HCT116 (cell line): ENCODE data around the gene TRPV2. TPM values are rescaled to one million over a fixed set of nuclear protein-coding genes. Genes with fewer than 3 reads are reported as not detected.

Source experiments
- ATAC-seq: fragments of 200-7000 bp; cut with Tn5 transposase; 2 replicates; pipeline ENCODE4 v1.9.1; 2020; ENCODE audit warnings: mild to moderate bottlenecking, moderate library complexity
- Bru-seq: library from RNA; stranded (reverse); fragments of 400-500 nt; gene quantifications from one replicate; lab custom pipeline; 2021; lab: Mats Ljungman, UMichigan
- BruChase-seq, 2 experiments: library from RNA; stranded (reverse); fragments of 400-500 nt; gene quantifications; one replicate each; lab custom pipeline; 2021; lab: Mats Ljungman, UMichigan
- BruUV-seq: library from RNA; stranded (reverse); fragments of 400-500 nt; replicated peaks from 2 replicates; lab custom pipeline; 2021; lab: Mats Ljungman, UMichigan
- CTCF ChIA-PET: fragments of 300-600 bp; sonication (Branson Sonifier 250); formaldehyde crosslinking; loops from one replicate; lab custom pipeline; 2021; ENCODE audit warnings: antibody characterized with exemption; lab: Charles Lee
- POLR2A ChIA-PET: fragments of 300-600, 350-600 bp; sonication (Branson Sonifier 250); formaldehyde crosslinking; loops from one replicate; lab custom pipeline; 2021; ENCODE audit warnings: antibody characterized with exemption; lab: Charles Lee
- RAD21 ChIA-PET, 2 experiments: fragments of 300-600 bp; sonication (Branson Sonifier 250); formaldehyde crosslinking; loops; one replicate each; lab custom pipeline; 2023; ENCODE audit warnings: low total read pairs in 2 of 2; ENCODE audit not compliant: uncharacterized antibody in 2 of 2, unreplicated experiment in 2 of 2, low non-redundant PET in 1 of 2; lab: Charles Lee
- DNase-seq: peaks from one replicate; pipeline ENCODE4 v3.0.0-alpha.2; 2010; ENCODE audit warnings: low read depth, low spot score
- H2AFZ ChIP-seq: fragments of 200-600 bp; shearing (Covaris generic), sonication (generic); 2 replicates; pipeline ENCODE4 v1.6.1; 2017; ENCODE audit warnings: low read depth, mixed run types, mixed read lengths, antibody characterized with exemption, low read length; ENCODE audit not compliant: poor library complexity, severe bottlenecking
- H3K27ac ChIP-seq: 2 replicates; pipeline ENCODE4 v1.5.1; 2012; ENCODE audit warnings: low read depth, low read length
- H3K27me3 ChIP-seq: fragments of 200-600 bp; sonication (generic); 2 replicates; pipeline ENCODE4 v1.6.1; 2016; ENCODE audit warnings: mixed run types, low read length, mixed read lengths; ENCODE audit not compliant: insufficient read depth
- H3K36me3 ChIP-seq, 2 experiments: fragments of 200-500 bp in 1 of 2; fragments of 200-600 bp in 1 of 2; sonication (Bioruptor generic) in 1 of 2; sonication (generic) in 1 of 2; 2 replicates each; pipeline versions ENCODE4 v1.5.1 to v1.6.1; 2014 to 2016; ENCODE audit warnings: low read length in 2 of 2, inconsistent platforms in 1 of 2, mixed read lengths in 1 of 2, mixed run types in 1 of 2; ENCODE audit not compliant: insufficient read depth in 2 of 2, control insufficient read depth in 1 of 2
- H3K4me1 ChIP-seq, 2 experiments: fragments of 200-600 bp in 1 of 2; sonication (generic) in 1 of 2; 2 replicates each; pipeline versions ENCODE4 v1.5.1 to v1.6.1; 2012 to 2017; ENCODE audit warnings: low read length in 2 of 2, inconsistent platforms in 1 of 2, mild to moderate bottlenecking in 1 of 2, mixed read lengths in 1 of 2, mixed run types in 1 of 2, moderate library complexity in 1 of 2; ENCODE audit not compliant: insufficient read depth in 2 of 2, control insufficient read depth in 1 of 2
- H3K4me2 ChIP-seq: fragments of 200-600 bp; sonication (generic); 2 replicates; pipeline ENCODE4 v1.6.1; 2017; ENCODE audit warnings: mixed run types, low read length, mixed read lengths
- H3K4me3 ChIP-seq, 2 experiments: fragments of 200-600 bp in 1 of 2; sonication (generic) in 1 of 2; replicated peaks in 1 of 2; 2 replicates each; pipeline ENCODE4 v1.5.1; 2011 to 2016; ENCODE audit warnings: low read length in 2 of 2, control low read depth in 1 of 2, low read depth in 1 of 2, mild to moderate bottlenecking in 1 of 2, mixed read lengths in 1 of 2, mixed run types in 1 of 2
- H3K79me2 ChIP-seq: fragments of 200-600 bp; sonication (generic); 2 replicates; pipeline ENCODE4 v1.6.1; 2017; ENCODE audit warnings: mild to moderate bottlenecking, mixed run types, low read length, moderate library complexity, mixed read lengths; ENCODE audit not compliant: insufficient read depth
- H3K9ac ChIP-seq: fragments of 200-600 bp; sonication (generic); 2 replicates; pipeline ENCODE4 v1.6.1; 2016; ENCODE audit warnings: low read length, mixed read lengths
- H3K9me2 ChIP-seq: fragments of 200-600 bp; sonication (generic), shearing (Covaris generic); 2 replicates; pipeline ENCODE4 v1.6.1; 2017; ENCODE audit warnings: mixed run types, mild to moderate bottlenecking, moderate library complexity; ENCODE audit not compliant: insufficient read depth
- H3K9me3 ChIP-seq, 2 experiments: fragments of 200-500 bp in 1 of 2; fragments of 200-600 bp in 1 of 2; sonication (Bioruptor generic) in 1 of 2; sonication (generic) in 1 of 2; 2 replicates each; pipeline ENCODE4 v1.6.1; 2014 to 2017; ENCODE audit warnings: low read length in 2 of 2, mixed read lengths in 2 of 2, inconsistent platforms in 1 of 2, low read depth in 1 of 2, mild to moderate bottlenecking in 1 of 2, mixed run types in 1 of 2, moderate library complexity in 1 of 2; ENCODE audit not compliant: control insufficient read depth in 1 of 2, insufficient read depth in 1 of 2
- H4K20me1 ChIP-seq: fragments of 200-600 bp; sonication (generic), shearing (Covaris generic); 2 replicates; pipeline ENCODE4 v1.6.1; 2017; ENCODE audit warnings: mixed run types, mild to moderate bottlenecking, moderate library complexity; ENCODE audit not compliant: insufficient read depth
- ATF3 ChIP-seq: IDR thresholded peaks from 2 replicates; pipeline ENCODE4 v1.6.1; 2012
- CBX3 ChIP-seq: IDR thresholded peaks from 2 replicates; pipeline ENCODE4 v1.6.1; 2012; ENCODE audit warnings: low read depth
- EGR1 ChIP-seq: IDR thresholded peaks from 2 replicates; pipeline ENCODE4 v1.6.1; 2012; ENCODE audit warnings: low read depth
- EZH2 ChIP-seq: fragments of 200-600 bp; sonication (generic); IDR thresholded peaks from 2 replicates; pipeline ENCODE4 v1.6.1; 2017; ENCODE audit warnings: antibody characterized with exemption, mixed run types
- FOSL1 ChIP-seq: IDR thresholded peaks from 2 replicates; pipeline ENCODE4 v1.6.1; 2012; ENCODE audit warnings: low read depth
- JUND ChIP-seq: IDR thresholded peaks from 2 replicates; pipeline ENCODE4 v1.6.1; 2012
- MAX ChIP-seq: IDR thresholded peaks from 2 replicates; pipeline ENCODE4 v1.6.1; 2012
- POLR2A ChIP-seq: IDR thresholded peaks from 2 replicates; pipeline ENCODE4 v1.7.0; 2011; ENCODE audit warnings: borderline replicate concordance; ENCODE audit not compliant: insufficient read depth, insufficient read length; ENCODE audit errors: extremely low read depth
- RAD21 ChIP-seq: IDR thresholded peaks from 2 replicates; pipeline ENCODE4 v1.6.1; 2012; ENCODE audit warnings: low read depth, mild to moderate bottlenecking
- REST ChIP-seq: IDR thresholded peaks from 2 replicates; pipeline ENCODE4 v1.6.1; 2012; ENCODE audit warnings: low read depth
- SIN3A ChIP-seq: IDR thresholded peaks from 2 replicates; pipeline ENCODE4 v1.6.1; 2012; ENCODE audit warnings: low read depth
- SP1 ChIP-seq: IDR thresholded peaks from 2 replicates; pipeline ENCODE4 v1.6.1; 2012; ENCODE audit warnings: low read depth
- SRF ChIP-seq: IDR thresholded peaks from 2 replicates; pipeline ENCODE4 v1.6.1; 2012; ENCODE audit warnings: low read depth
- ZFX ChIP-seq: fragments of 450-650 bp; IDR thresholded peaks from 2 replicates; pipeline ENCODE4 v1.6.1; 2017
- ZNF274 ChIP-seq: fragments of 200-500 bp; sonication (Bioruptor generic); IDR thresholded peaks from 2 replicates; pipeline ENCODE4 v1.6.1; 2014; ENCODE audit warnings: mild to moderate bottlenecking, low read depth, low read length, inconsistent platforms
- intact Hi-C: fragments of 100-400 bp; cut with micrococcal nuclease; formaldehyde crosslinking; loops from 2 replicates; pipeline ENCODE4 v1.10.0; 2022
- long read RNA-seq: library from polyadenylated mRNA; unstranded; transcript quantifications from one replicate; pipeline ENCODE4 v2.0.0, GENCODE V29; 2021; ENCODE audit not compliant: unreplicated experiment
- polyA plus RNA-seq: library from polyadenylated mRNA; unstranded; fragments of >200 nt; gene quantifications from 2 replicates; pipeline ENCODE4 v1.2.1, GENCODE V29; 2012; ENCODE audit warnings: missing spikeins
- total RNA-seq: library from RNA; stranded (reverse); gene quantifications from one replicate; pipeline ENCODE4 v1.2.1, GENCODE V29; 2021; ENCODE audit not compliant: unreplicated experiment
- TF ChIP-seq, protein P1 (sequence below), 3 experiments: fragments of 200-600 bp in 1 of 3; sonication (generic) in 1 of 3; IDR thresholded peaks in 2 of 3; conservative IDR thresholded peaks in 1 of 3; 2 replicates each; pipeline ENCODE4 v1.5.1; 2012 to 2017; ENCODE audit warnings: low read depth in 2 of 3, low read length in 2 of 3, antibody characterized with exemption in 1 of 3, borderline replicate concordance in 1 of 3, control low read depth in 1 of 3, mild to moderate bottlenecking in 1 of 3, mixed read lengths in 1 of 3, mixed run types in 1 of 3, moderate library complexity in 1 of 3; ENCODE audit not compliant: insufficient read depth in 1 of 3

TRPV2 gene, protein sequence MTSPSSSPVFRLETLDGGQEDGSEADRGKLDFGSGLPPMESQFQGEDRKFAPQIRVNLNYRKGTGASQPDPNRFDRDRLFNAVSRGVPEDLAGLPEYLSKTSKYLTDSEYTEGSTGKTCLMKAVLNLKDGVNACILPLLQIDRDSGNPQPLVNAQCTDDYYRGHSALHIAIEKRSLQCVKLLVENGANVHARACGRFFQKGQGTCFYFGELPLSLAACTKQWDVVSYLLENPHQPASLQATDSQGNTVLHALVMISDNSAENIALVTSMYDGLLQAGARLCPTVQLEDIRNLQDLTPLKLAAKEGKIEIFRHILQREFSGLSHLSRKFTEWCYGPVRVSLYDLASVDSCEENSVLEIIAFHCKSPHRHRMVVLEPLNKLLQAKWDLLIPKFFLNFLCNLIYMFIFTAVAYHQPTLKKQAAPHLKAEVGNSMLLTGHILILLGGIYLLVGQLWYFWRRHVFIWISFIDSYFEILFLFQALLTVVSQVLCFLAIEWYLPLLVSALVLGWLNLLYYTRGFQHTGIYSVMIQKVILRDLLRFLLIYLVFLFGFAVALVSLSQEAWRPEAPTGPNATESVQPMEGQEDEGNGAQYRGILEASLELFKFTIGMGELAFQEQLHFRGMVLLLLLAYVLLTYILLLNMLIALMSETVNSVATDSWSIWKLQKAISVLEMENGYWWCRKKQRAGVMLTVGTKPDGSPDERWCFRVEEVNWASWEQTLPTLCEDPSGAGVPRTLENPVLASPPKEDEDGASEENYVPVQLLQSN
- total RNA-seq (2.7 TPM), Bru-seq, nascent RNA (percentile 26 among the genes with signal in this experiment), BruChase-seq, experiment 1, labeled RNA remaining after a 6-hour chase (percentile 26 among the genes with signal in this experiment), BruChase-seq, experiment 2, labeled RNA remaining after a 2-hour chase (percentile 30 among the genes with signal in this experiment)
- polyA plus RNA-seq = 1.4 and 2.5 TPM in 2 replicates
- long read RNA-seq, partial matches to known transcripts = 0 of 2 reads
- long read RNA-seq, other reads (novel, unspliced or antisense) = 2 of 2 reads

- ATAC-seq (peak; percentile 68), DNase-seq (no peak)
- BruUV-seq = no TSS peak
- Histone ChIP-seq H3K9ac (no peak within 1 kb of the TSS), H3K27ac (no peak within 1 kb of the TSS; the same call in 1 of the 2 replicates), H3K4me1 (peaks cover 33 to 39% of the 10 kb centered on the region in 2 experiments), H3K9me3 (no peaks in the 10 kb centered on the region), H3K79me2 (no peaks in the 10 kb centered on the region), H3K27me3 (no peaks in the 10 kb centered on the region), H4K20me1 (no peaks in the 10 kb centered on the region), H3K4me3 (no peak within 1 kb of the TSS), H3K36me3 (no peaks in the 10 kb centered on the region), H3K9me2 (no peaks in the 10 kb centered on the region), H3K4me2 (no peak within 1 kb of the TSS; the same call in 1 of the 2 replicates), H2AFZ (no peak within 1 kb of the TSS)
- ChIA-PET CTCF (interaction anchor here (1.0 kb wide), 1 partner anchor 10 kb away, joined by 4 read pairs; no protein-coding TSS in a partner anchor), POLR2A (interaction anchor here (1.1 to 1.5 kb wide), 2 partner anchors 23 to 35 kb away, joined by 3 to 7 read pairs; partner anchors contain the start of gene UBB), RAD21 (interaction anchor here in 1 of 2 experiments (0.7 kb wide), 1 partner anchor 22 kb away, joined by 3 read pairs; no protein-coding TSS in a partner anchor)
- intact Hi-C loops = no loop called here
- TF ChIP-seq MAX = no peak
- TF ChIP-seq EGR1 = no peak
- no peak for TF ChIP-seq SRF
- TF ChIP-seq JUND = no peak
- TF ChIP-seq, protein P1, sequence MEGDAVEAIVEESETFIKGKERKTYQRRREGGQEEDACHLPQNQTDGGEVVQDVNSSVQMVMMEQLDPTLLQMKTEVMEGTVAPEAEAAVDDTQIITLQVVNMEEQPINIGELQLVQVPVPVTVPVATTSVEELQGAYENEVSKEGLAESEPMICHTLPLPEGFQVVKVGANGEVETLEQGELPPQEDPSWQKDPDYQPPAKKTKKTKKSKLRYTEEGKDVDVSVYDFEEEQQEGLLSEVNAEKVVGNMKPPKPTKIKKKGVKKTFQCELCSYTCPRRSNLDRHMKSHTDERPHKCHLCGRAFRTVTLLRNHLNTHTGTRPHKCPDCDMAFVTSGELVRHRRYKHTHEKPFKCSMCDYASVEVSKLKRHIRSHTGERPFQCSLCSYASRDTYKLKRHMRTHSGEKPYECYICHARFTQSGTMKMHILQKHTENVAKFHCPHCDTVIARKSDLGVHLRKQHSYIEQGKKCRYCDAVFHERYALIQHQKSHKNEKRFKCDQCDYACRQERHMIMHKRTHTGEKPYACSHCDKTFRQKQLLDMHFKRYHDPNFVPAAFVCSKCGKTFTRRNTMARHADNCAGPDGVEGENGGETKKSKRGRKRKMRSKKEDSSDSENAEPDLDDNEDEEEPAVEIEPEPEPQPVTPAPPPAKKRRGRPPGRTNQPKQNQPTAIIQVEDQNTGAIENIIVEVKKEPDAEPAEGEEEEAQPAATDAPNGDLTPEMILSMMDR (IDR thresholded peaks at IDR 0.05 in 2 of 3, conservative IDR thresholded peaks at IDR 0.05 in 1 of 3; ENCODE audit: borderline replicate concordance in 1 of 3, insufficient read depth in 1 of 3, low read depth in 2 of 3, low read length in 2 of 3) = peak; percentile 45 to 78 (median 63); a peak in 5 of 6 replicates
- TF ChIP-seq FOSL1 = no peak
- no peak for TF ChIP-seq POLR2A
- TF ChIP-seq EZH2 = no peak
- TF ChIP-seq RAD21 = peak; percentile 57
- no peak for TF ChIP-seq ZNF274
- TF ChIP-seq CBX3 = 0 out of 2 replicates have a peak, but pooled peaks have one; percentile 14
- no peak for TF ChIP-seq ZFX
- TF ChIP-seq ATF3 = no peak
- no peak for TF ChIP-seq REST
- no peak for TF ChIP-seq SP1
- TF ChIP-seq SIN3A = no peak
These were observed at the start of gene TRPV2 for GRCh38 chr17:16415031-16415924. Gene TRPV2, plus strand, starts transcription at chr17:16415571. Its CDS starts 2,098 bp downstream, at chr17:16417669.
